Activated CD4-positive, alpha-beta T cell treated with anti-CD3 and anti-CD28 coated beads, Interleukin-2, amount 50 U/mL, for 16 hours (primary cell): ENCODE measurements around the gene SLC35F3.
"Not testable (repeated sequence)": the region's sequence is repeated elsewhere in the genome, so short reads cannot be mapped to it uniquely, and the experiment has no call there.

Experiments
- DNase-seq: peaks from one replicate; pipeline ENCODE4 v3.0.0-alpha.2; 2020

The SLC35F3 gene

GRCh38 chr1:234111458-234112142 is 207.1 kb downstream of the SLC35F3 start:
- DNase-seq: no peak

- DNase-seq: peak; percentile 57
These were observed 210.3 kb downstream of the SLC35F3 start for GRCh38 chr1:234114648-234115307.

GRCh38 chr1:234118911-234119310 is 214.4 kb downstream of the SLC35F3 start:
- DNase-seq: no peak

- no peak for DNase-seq
These were observed 215.0 kb downstream of the SLC35F3 start for GRCh38 chr1:234119431-234119830.

GRCh38 chr1:234120327-234120944 is 216.0 kb downstream of the SLC35F3 start:
- no peak for DNase-seq

- DNase-seq: not testable (repeated sequence)
These were observed 217.2 kb downstream of the SLC35F3 start for GRCh38 chr1:234121659-234122058.

- not testable (repeated sequence) for DNase-seq
These were observed 218.1 kb downstream of the SLC35F3 start for GRCh38 chr1:234122571-234122970.

GRCh38 chr1:234123867-234124266 is 219.4 kb downstream of the SLC35F3 start:
- DNase-seq: no peak

- peak; percentile 55 for DNase-seq
These were observed 220.8 kb downstream of the SLC35F3 start for GRCh38 chr1:234125283-234125682.

- DNase-seq: no peak
These were observed 221.2 kb downstream of the SLC35F3 start for GRCh38 chr1:234125714-234126113.

- DNase-seq: no peak
These were observed 222.7 kb downstream of the SLC35F3 start for GRCh38 chr1:234127026-234127671.

- DNase-seq: no peak
These were observed 228.3 kb downstream of the SLC35F3 start for GRCh38 chr1:234132795-234133194.

GRCh38 chr1:234134878-234135277 is 230.4 kb downstream of the SLC35F3 start:
- no peak for DNase-seq

- no peak for DNase-seq
These were observed 231.0 kb downstream of the SLC35F3 start for GRCh38 chr1:234135501-234135900.

GRCh38 chr1:234136073-234136472 is 231.6 kb downstream of the SLC35F3 start:
- DNase-seq: no peak

GRCh38 chr1:234139966-234140365 is 235.5 kb downstream of the SLC35F3 start:
- no peak for DNase-seq

GRCh38 chr1:234140388-234140787 is 235.9 kb downstream of the SLC35F3 start:
- DNase-seq: no peak

GRCh38 chr1:234141006-234141405 is 236.5 kb downstream of the SLC35F3 start:
- no peak for DNase-seq

- DNase-seq: no peak
These were observed 239.2 kb downstream of the SLC35F3 start for GRCh38 chr1:234143681-234144080.

GRCh38 chr1:234144901-234145300 is 240.4 kb downstream of the SLC35F3 start:
- DNase-seq: no peak

- no peak for DNase-seq
These were observed 243.9 kb downstream of the SLC35F3 start for GRCh38 chr1:234148350-234148749.

- DNase-seq: no peak
These were observed 244.3 kb downstream of the SLC35F3 start for GRCh38 chr1:234148816-234149215.

GRCh38 chr1:234149217-234149616 is 244.7 kb downstream of the SLC35F3 start:
- DNase-seq: no peak

- DNase-seq: no peak
These were observed 246.4 kb downstream of the SLC35F3 start for GRCh38 chr1:234150892-234151291.
